Lung (tissue), 12 donors: ENCODE measurements around the gene MLST8. TPM values are rescaled to one million over a fixed set of nuclear protein-coding genes. Genes with fewer than 3 reads are reported as not detected.
A peak's percentile ranks its signal among the peaks of the same experiment; 100 is the strongest.

ENCODE experiments used
- ATAC-seq: fragments of 200-7000 bp; cut with Tn5 transposase; one replicate; pipeline ENCODE4 v1.9.1; 2020; ENCODE audit warnings: moderate number of reproducible peaks; ENCODE audit not compliant: insufficient read depth, low FRiP score
- DNase-seq, 3 donors: peaks; one replicate each; pipeline ENCODE4 v3.0.0-alpha.2; 2013 to 2017
- H3K27ac ChIP-seq, 2 donors: one replicate each; pipeline ENCODE4 v1.5.1; 2013; ENCODE audit warnings: mild to moderate bottlenecking in 2 of 2, moderate library complexity in 2 of 2, control low read depth in 1 of 2, inconsistent platforms in 1 of 2, low read depth in 1 of 2, low read length in 1 of 2
- H3K27me3 ChIP-seq, 3 donors: one replicate each; pipeline ENCODE4 v1.5.1; 2013; ENCODE audit warnings: low read length in 2 of 3; ENCODE audit not compliant: control insufficient read depth in 3 of 3, insufficient read depth in 3 of 3
- H3K36me3 ChIP-seq, 4 donors: one replicate each; pipeline ENCODE4 v1.5.1; 2013; ENCODE audit warnings: low read length in 4 of 4, mild to moderate bottlenecking in 1 of 4, moderate library complexity in 1 of 4; ENCODE audit not compliant: control insufficient read depth in 4 of 4, insufficient read depth in 4 of 4
- H3K4me1 ChIP-seq, 5 donors: one replicate each; pipeline ENCODE4 v1.5.1; 2013; ENCODE audit warnings: low read length in 5 of 5, mild to moderate bottlenecking in 2 of 5, moderate library complexity in 1 of 5; ENCODE audit not compliant: control insufficient read depth in 5 of 5, insufficient read depth in 5 of 5
- H3K4me3 ChIP-seq: one replicate; pipeline ENCODE4 v1.5.1; 2013; ENCODE audit warnings: mild to moderate bottlenecking, control low read depth, moderate library complexity
- H3K9ac ChIP-seq, 2 donors: one replicate each; pipeline ENCODE4 v1.5.1; 2013; ENCODE audit warnings: low read length in 2 of 2, control low read depth in 1 of 2; ENCODE audit not compliant: insufficient read depth in 1 of 2
- H3K9me3 ChIP-seq, 4 donors: one replicate each; pipeline ENCODE4 v1.5.1; 2013; ENCODE audit warnings: low read length in 3 of 4, mild to moderate bottlenecking in 1 of 4, moderate library complexity in 1 of 4; ENCODE audit not compliant: control insufficient read depth in 4 of 4, insufficient read depth in 3 of 4
- WGBS, 2 donors: extraction: QIAGEN DNeasy Blood & Tissue Kit; methylation state at CpG; one replicate each; pipeline ENCODE4 v1.1.7; 2013; 5-methylcytosine and 5-hydroxymethylcytosine counted together
- polyA plus RNA-seq, 2 donors: library from polyadenylated mRNA; stranded (reverse); fragments of 200-250 nt; gene quantifications; one replicate each; pipeline ENCODE4 v1.2.1, GENCODE V29; 2013
- total RNA-seq, 2 donors: library from RNA; depleted of rRNA in 1 of 2; stranded (reverse); fragments of >200 nt in 1 of 2; gene quantifications; one replicate each; pipeline ENCODE4 v1.2.1, GENCODE V29; 2014 to 2021
- TF ChIP-seq, protein P1 (sequence below): IDR thresholded peaks from 2 replicates; pipeline ENCODE4 v1.5.1; 2012; ENCODE audit warnings: mild to moderate bottlenecking; ENCODE audit errors: control extremely low read depth, extremely low read depth
- donor health status: control.
- donor health status: control.
- donor health status: Bipolar disorder and iron deficiency.
- donor health status: healthy.
- donor health status: DM: yes; HTN: yes; CAD: no.

MLST8 gene
- total and polyA plus RNA-seq, 4 donors, result 17.2 to 48.9 (median 41.2) TPM

DNA sequence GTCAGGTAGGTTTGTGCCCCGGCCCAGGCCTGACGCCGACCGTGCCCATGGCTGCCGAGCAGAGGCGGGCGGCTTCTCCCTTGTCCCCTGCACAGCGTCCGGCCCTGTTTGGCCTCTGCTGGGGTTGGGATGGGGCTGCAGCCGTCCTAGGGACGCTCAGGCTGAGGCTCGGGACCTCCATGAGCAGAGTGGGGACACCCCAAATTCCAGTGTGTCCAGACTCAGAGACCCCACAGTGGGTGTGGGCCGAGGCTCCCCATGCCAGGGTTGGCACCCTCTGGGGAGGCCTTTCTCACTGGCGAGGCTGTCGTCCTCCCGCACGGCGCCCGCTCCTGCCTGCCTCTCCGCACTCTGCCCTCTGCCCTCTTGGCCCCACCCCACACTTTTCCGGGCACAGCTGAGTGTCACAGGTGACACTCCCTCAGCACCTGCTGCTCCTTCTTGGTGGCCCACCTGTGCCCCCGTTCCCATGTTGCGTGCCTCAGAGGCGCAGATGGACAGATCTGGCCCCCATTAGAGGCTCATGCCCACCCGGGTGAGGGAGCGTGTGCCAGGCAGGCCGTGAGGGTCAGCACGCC is 33.6 kb upstream of the MLST8 start:
- ATAC-seq (no peak), DNase-seq (no peak)
- no peaks in the 10 kb centered on the region for H3K27me3 ChIP-seq
- peaks cover 4 to 74% (median 13%) of the 10 kb centered on the region in 4 donors for H3K36me3 ChIP-seq
- peak overlapping the region; percentile 47 for H3K4me3 ChIP-seq
- TF ChIP-seq, protein P1, sequence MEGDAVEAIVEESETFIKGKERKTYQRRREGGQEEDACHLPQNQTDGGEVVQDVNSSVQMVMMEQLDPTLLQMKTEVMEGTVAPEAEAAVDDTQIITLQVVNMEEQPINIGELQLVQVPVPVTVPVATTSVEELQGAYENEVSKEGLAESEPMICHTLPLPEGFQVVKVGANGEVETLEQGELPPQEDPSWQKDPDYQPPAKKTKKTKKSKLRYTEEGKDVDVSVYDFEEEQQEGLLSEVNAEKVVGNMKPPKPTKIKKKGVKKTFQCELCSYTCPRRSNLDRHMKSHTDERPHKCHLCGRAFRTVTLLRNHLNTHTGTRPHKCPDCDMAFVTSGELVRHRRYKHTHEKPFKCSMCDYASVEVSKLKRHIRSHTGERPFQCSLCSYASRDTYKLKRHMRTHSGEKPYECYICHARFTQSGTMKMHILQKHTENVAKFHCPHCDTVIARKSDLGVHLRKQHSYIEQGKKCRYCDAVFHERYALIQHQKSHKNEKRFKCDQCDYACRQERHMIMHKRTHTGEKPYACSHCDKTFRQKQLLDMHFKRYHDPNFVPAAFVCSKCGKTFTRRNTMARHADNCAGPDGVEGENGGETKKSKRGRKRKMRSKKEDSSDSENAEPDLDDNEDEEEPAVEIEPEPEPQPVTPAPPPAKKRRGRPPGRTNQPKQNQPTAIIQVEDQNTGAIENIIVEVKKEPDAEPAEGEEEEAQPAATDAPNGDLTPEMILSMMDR, result no peak
- no peaks in the 10 kb centered on the region for H3K9me3 ChIP-seq
- peaks cover 0 to 3% (median 0%) of the 10 kb centered on the region in 5 donors for H3K4me1 ChIP-seq
- H3K9ac ChIP-seq, result no peak overlapping the region
- peak overlapping the region in 1 of 2 donors; percentile 34 for H3K27ac ChIP-seq
- 85 to 92% methylated on average over 28 of the region's 28 CpGs for WGBS, 2 donors

DNA sequence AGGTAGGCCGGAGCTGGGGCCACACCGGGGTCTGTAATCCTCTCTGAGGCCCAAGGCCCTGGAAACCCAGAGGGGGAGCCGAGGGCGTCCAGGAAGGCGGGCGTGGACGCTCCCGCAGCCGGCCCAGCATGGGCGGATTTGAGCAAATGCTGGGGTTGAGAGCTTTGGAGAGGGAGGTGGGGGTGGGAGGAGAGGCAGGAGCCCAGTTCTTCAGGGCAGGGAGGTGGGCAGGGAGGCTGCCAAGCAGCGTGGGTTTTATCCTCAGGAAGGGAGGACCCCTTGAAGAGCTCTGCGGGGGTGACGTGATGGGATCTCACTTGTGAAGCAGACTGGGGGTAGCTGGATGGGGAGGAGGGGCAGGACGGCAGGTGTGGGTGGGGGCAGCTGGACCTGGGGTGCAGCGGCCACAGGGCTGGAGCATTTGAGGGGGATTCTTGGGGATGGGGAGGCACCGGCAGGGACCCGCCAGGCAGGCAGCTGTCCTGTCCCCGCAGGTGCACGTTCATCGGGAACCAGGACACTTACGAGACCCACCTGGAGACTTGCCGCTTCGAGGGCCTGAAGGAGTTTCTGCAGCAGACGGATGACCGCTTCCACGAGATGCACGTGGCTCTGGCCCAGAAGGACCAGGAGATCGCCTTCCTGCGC is 32.4 kb upstream of the MLST8 start:
- Histone ChIP-seq H3K27ac (no peak overlapping the region), H3K36me3 (peaks cover 4 to 80% (median 15%) of the 10 kb centered on the region in 4 donors), H3K9ac (no peak overlapping the region), H3K4me3 (no peak overlapping the region), H3K27me3 (no peaks in the 10 kb centered on the region), H3K4me1 (peaks cover 0 to 3% (median 0%) of the 10 kb centered on the region in 5 donors), H3K9me3 (no peaks in the 10 kb centered on the region)
- WGBS, 2 donors, result 93 to 96% methylated on average over 29 of the region's 29 CpGs
- TF ChIP-seq, protein P1, result no peak
- no peak for ATAC-seq
- DNase-seq, result no peak

GRCh38 chr16:2173366-2173765 is 31.9 kb upstream of the MLST8 start:
- Histone ChIP-seq H3K27me3 (no peaks in the 10 kb centered on the region), H3K4me3 (no peak overlapping the region), H3K4me1 (peaks cover 0 to 3% (median 0%) of the 10 kb centered on the region in 5 donors), H3K36me3 (peaks cover 4 to 77% (median 13%) of the 10 kb centered on the region in 4 donors), H3K9me3 (no peaks in the 10 kb centered on the region), H3K9ac (no peak overlapping the region), H3K27ac (no peak overlapping the region)
- no peak for DNase-seq
- 93 to 98% methylated on average over 14 of the region's 14 CpGs for WGBS, 2 donors
- TF ChIP-seq, protein P1, result no peak
- ATAC-seq, result no peak
